Left ventricle myocardium superior (tissue), 1 donor: ENCODE results near the gene BDKRB2. TPM values are rescaled to one million over a fixed set of nuclear protein-coding genes. Genes with fewer than 3 reads are reported as not detected.

Source experiments
- ATAC-seq: fragments of 200-7000 bp; cut with Tn5 transposase; one replicate; pipeline ENCODE4 v1.9.1; 2020; ENCODE audit warnings: mild to moderate bottlenecking, moderate library complexity
- DNase-seq: peaks from one replicate; pipeline ENCODE4 v3.0.0-alpha.2; 2020
- intact Hi-C: fragments of 100-400 bp; cut with micrococcal nuclease; formaldehyde crosslinking; loops from one replicate; pipeline ENCODE4 v1.11.0; 2022
- total RNA-seq: library from RNA; stranded (reverse); fragmentation: NEBNext Ultra II Directional; extraction: Animal tissue kit (Norgen Biotek cat#: 25700); gene quantifications from one replicate; pipeline ENCODE4 v1.2.1, GENCODE V29; 2021
- donor health status: DM: no; HTN: yes; CAD: no; lungs with severe emphysema.

BDKRB2 gene
- total RNA-seq, 1 donor from 2014 or later = 0.57 TPM

- ATAC-seq (no peak), DNase-seq (no peak)
- intact Hi-C loops = no loop called here
Measured at GRCh38 chr14:96173636-96174475, 30.8 kb upstream of the BDKRB2 start.

GRCh38 chr14:96176275-96176674 lies 28.4 kb upstream of the BDKRB2 start:
- intact Hi-C loops = no loop called here
- ATAC-seq (peak; percentile 54), DNase-seq (no peak)

- DNase-seq (peak; percentile 43), ATAC-seq (peak; percentile 86)
- intact Hi-C loops = no loop called here
Measured at GRCh38 chr14:96176811-96177211, 27.8 kb upstream of the BDKRB2 start.

- intact Hi-C loops = no loop called here
- peak; percentile 54 for ATAC-seq
- no peak for DNase-seq
Measured at GRCh38 chr14:96177766-96178375, 26.8 kb upstream of the BDKRB2 start.

- DNase-seq = no peak
- peak; percentile 24 for ATAC-seq
- intact Hi-C loops = no loop called here
Measured at GRCh38 chr14:96178461-96179321, 25.9 kb upstream of the BDKRB2 start.

GRCh38 chr14:96180043-96180874 lies 24.4 kb upstream of the BDKRB2 start:
- intact Hi-C loops = no loop called here
- ATAC-seq (no peak), DNase-seq (no peak)

GRCh38 chr14:96181186-96182056 lies 23.2 kb upstream of the BDKRB2 start:
- intact Hi-C loops = no loop called here
- no peak for ATAC-seq
- no peak for DNase-seq

- intact Hi-C loops = no loop called here
- ATAC-seq (no peak), DNase-seq (no peak)
Measured at GRCh38 chr14:96182546-96182945, 22.1 kb upstream of the BDKRB2 start.

GRCh38 chr14:96184737-96185136 lies 19.9 kb upstream of the BDKRB2 start:
- ATAC-seq = no peak
- DNase-seq = no peak
- intact Hi-C loops = no loop called here

GRCh38 chr14:96187216-96188031 lies 17.2 kb upstream of the BDKRB2 start:
- no peak for DNase-seq
- no peak for ATAC-seq
- intact Hi-C loops = no loop called here

GRCh38 chr14:96189281-96189711 lies 15.3 kb upstream of the BDKRB2 start:
- ATAC-seq = no peak
- DNase-seq = no peak
- intact Hi-C loops = no loop called here

- DNase-seq (no peak), ATAC-seq (no peak)
- intact Hi-C loops = no loop called here
Measured at GRCh38 chr14:96191353-96191752, 13.3 kb upstream of the BDKRB2 start.

GRCh38 chr14:96191841-96192462 lies 12.7 kb upstream of the BDKRB2 start:
- DNase-seq (no peak), ATAC-seq (no peak)
- intact Hi-C loops = no loop called here

- ATAC-seq = no peak
- intact Hi-C loops = no loop called here
- DNase-seq = no peak
Measured at GRCh38 chr14:96192975-96193805, 11.4 kb upstream of the BDKRB2 start.

GRCh38 chr14:96194262-96194656 lies 10.4 kb upstream of the BDKRB2 start:
- intact Hi-C loops = no loop called here
- DNase-seq (no peak), ATAC-seq (no peak)
